K562 (cell line): ENCODE data around the gene NR1H2. TPM values are rescaled to one million over a fixed set of nuclear protein-coding genes. Genes with fewer than 3 reads are reported as not detected.

Source experiments
- ATAC-seq: fragments of 200-7000 bp; cut with Tn5 transposase; 3 replicates; pipeline ENCODE4 v1.9.1; 2020; ENCODE audit warnings: moderate library complexity
- BruUV-seq: library from RNA; stranded (reverse); fragments of 400-500 nt; replicated peaks from 2 replicates; lab custom pipeline; 2021; lab: Mats Ljungman, UMichigan
- CTCF ChIA-PET: fragments of 300-600 bp; formaldehyde crosslinking; extraction: SDS; loops from one replicate; lab custom pipeline; 2021; ENCODE audit warnings: low intra/inter-chr PET ratio; lab: Yijun Ruan, JAX
- POLR2A ChIA-PET: fragments of 300-600, 350-650 bp; sonication (Branson Sonifier 250); formaldehyde crosslinking; extraction: SDS; loops from one replicate; lab custom pipeline; 2021; ENCODE audit warnings: antibody characterized with exemption, inconsistent platforms; lab: Yijun Ruan, JAX
- DNase-seq, 4 experiments: peaks; one replicate each; pipeline versions ENCODE4 v3.0.0 to v3.0.0-alpha.2; 2011 to 2018; ENCODE audit warnings: low spot score in 3 of 4, mixed read lengths in 3 of 4; ENCODE audit errors: extremely low read depth in 1 of 4
- FAIRE-seq: peaks from 2 replicates; lab custom pipeline; 2011; peaks lifted over from hg19 to GRCh38; lab: Jason Lieb, UNC
- H2AFZ ChIP-seq: 2 replicates; pipeline ENCODE4 v1.6.0; 2011; ENCODE audit warnings: low read depth, low read length, control low read depth, inconsistent platforms
- H3K27ac ChIP-seq: fragments of 200-600 bp; 3 replicates; pipeline ENCODE4 v1.8.0; 2011; ENCODE audit warnings: low read depth, mild to moderate bottlenecking, control low read depth, inconsistent platforms, low read length, moderate library complexity, mixed read lengths; ENCODE audit errors: extremely low read depth
- H3K27me3 ChIP-seq, 2 experiments: fragments of 300-600 bp in 1 of 2; 2 replicates in 1 of 2; 3 replicates in 1 of 2; pipeline versions ENCODE4 v1.6.0 to v1.8.0; 2011; ENCODE audit warnings: inconsistent platforms in 2 of 2, low read length in 2 of 2, mild to moderate bottlenecking in 1 of 2, mixed read lengths in 1 of 2, moderate library complexity in 1 of 2; ENCODE audit not compliant: control insufficient read depth in 2 of 2, insufficient read depth in 2 of 2
- H3K36me3 ChIP-seq: fragments of 300-600 bp; 3 replicates; pipeline ENCODE4 v1.8.0; 2011; ENCODE audit warnings: mild to moderate bottlenecking, low read length, inconsistent platforms; ENCODE audit not compliant: control insufficient read depth, insufficient read depth
- H3K4me1 ChIP-seq, 2 experiments: fragments of 200-600 bp in 1 of 2; replicated peaks in 1 of 2; 2 replicates in 1 of 2; 3 replicates in 1 of 2; pipeline versions ENCODE4 v1.5.1 to v1.8.0; 2011; ENCODE audit warnings: inconsistent platforms in 2 of 2, low read length in 2 of 2, mild to moderate bottlenecking in 1 of 2, mixed read lengths in 1 of 2, moderate library complexity in 1 of 2; ENCODE audit not compliant: control insufficient read depth in 2 of 2, insufficient read depth in 2 of 2
- H3K4me2 ChIP-seq: 2 replicates; pipeline ENCODE4 v1.6.1; 2011; ENCODE audit warnings: low read length, control low read depth, inconsistent platforms, mixed read lengths; ENCODE audit not compliant: insufficient read depth
- H3K4me3 ChIP-seq: fragments of 200-600 bp; sonication (generic), shearing (Covaris generic); 2 replicates; pipeline ENCODE4 v1.5.1; 2016; ENCODE audit warnings: control low read depth, inconsistent platforms
- H3K79me2 ChIP-seq: fragments of 200-600 bp; 3 replicates; pipeline ENCODE4 v1.8.0; 2011; ENCODE audit warnings: low read length, inconsistent platforms; ENCODE audit not compliant: control insufficient read depth, insufficient read depth
- H3K9ac ChIP-seq, 2 experiments: 2 replicates each; pipeline versions ENCODE4 v1.6.0 to v1.6.1; 2011; ENCODE audit warnings: low read depth in 2 of 2, low read length in 2 of 2, control low read depth in 1 of 2, inconsistent platforms in 1 of 2, mild to moderate bottlenecking in 1 of 2, mixed read lengths in 1 of 2; ENCODE audit not compliant: insufficient read depth in 1 of 2
- H3K9me1 ChIP-seq: one replicate; pipeline ENCODE4 v1.6.0; 2011; ENCODE audit warnings: inconsistent platforms, mild to moderate bottlenecking, low read length, moderate library complexity; ENCODE audit not compliant: control insufficient read depth, insufficient read depth
- H3K9me3 ChIP-seq: replicated peaks from 2 replicates; pipeline ENCODE4 v1.5.1; 2011; ENCODE audit warnings: low read depth, low read length, inconsistent platforms; ENCODE audit not compliant: control insufficient read depth, insufficient read depth
- H4K20me1 ChIP-seq: replicated peaks from 2 replicates; pipeline ENCODE4 v1.6.1; 2011; ENCODE audit warnings: low read length, inconsistent platforms, mixed read lengths; ENCODE audit not compliant: control insufficient read depth, insufficient read depth
- ATF6 ChIP-seq: sonication (generic); formaldehyde crosslinking; IDR thresholded peaks from 2 replicates; pipeline ENCODE4 v1.4.0; 2020; ENCODE audit warnings: mild to moderate bottlenecking, missing genetic modification reagents
- ATF7 ChIP-seq: fragments of 450-650 bp; IDR thresholded peaks from 2 replicates; pipeline ENCODE4 v1.7.1; 2014; ENCODE audit warnings: mild to moderate bottlenecking, moderate library complexity
- HMG20B ChIP-seq: fragments of 250-450 bp; sonication (Bioruptor Pico); IDR thresholded peaks from 2 replicates; pipeline ENCODE4 v1.5.0; 2021; ENCODE audit warnings: mild to moderate bottlenecking
- HNRNPLL ChIP-seq: fragments of 200-400 bp; formaldehyde crosslinking; IDR thresholded peaks from 2 replicates; pipeline ENCODE4 v1.6.1; 2017; ENCODE audit warnings: low read length, low read depth, mild to moderate bottlenecking; ENCODE audit not compliant: poor library complexity, severe bottlenecking
- MTA3 ChIP-seq: fragments of 450-650 bp; formaldehyde crosslinking; IDR thresholded peaks from 2 replicates; pipeline ENCODE4 v1.6.1; 2017; ENCODE audit warnings: mild to moderate bottlenecking, borderline replicate concordance
- NCOA1 ChIP-seq: fragments of 450-650 bp; IDR thresholded peaks from 2 replicates; pipeline ENCODE4 v1.6.1; 2016; ENCODE audit warnings: low read depth
- NCOA6 ChIP-seq: fragments of 450-650 bp; IDR thresholded peaks from 2 replicates; pipeline ENCODE4 v1.6.1; 2017; ENCODE audit warnings: mild to moderate bottlenecking
- NR4A1 ChIP-seq, 2 experiments: fragments of 250-450 bp in 1 of 2; fragments of 450-650 bp in 1 of 2; sonication (Bioruptor Pico) in 1 of 2; IDR thresholded peaks; 2 replicates each; pipeline versions ENCODE4 v1.4.0 to v1.6.1; 2016 to 2020; ENCODE audit warnings: mild to moderate bottlenecking in 2 of 2, missing compliant biosample characterization in 1 of 2, missing genetic modification characterization in 1 of 2, moderate library complexity in 1 of 2
- NRF1 ChIP-seq, 2 experiments: fragments of 450-650 bp; IDR thresholded peaks in 1 of 2; conservative IDR thresholded peaks in 1 of 2; 2 replicates each; pipeline ENCODE4 v1.6.1; 2014; ENCODE audit warnings: mild to moderate bottlenecking in 2 of 2
- RBBP5 ChIP-seq: fragments of 200-600 bp; sonication (generic); IDR thresholded peaks from 2 replicates; pipeline ENCODE4 v1.6.1; 2012; ENCODE audit warnings: borderline replicate concordance, mild to moderate bottlenecking, low read length, control low read depth, inconsistent platforms; ENCODE audit not compliant: insufficient read depth, poor library complexity, severe bottlenecking
- RCOR1 ChIP-seq, 2 experiments: IDR thresholded peaks; 2 replicates each; pipeline ENCODE4 v1.6.1; 2012; ENCODE audit warnings: low read depth in 2 of 2, low read length in 2 of 2, borderline replicate concordance in 1 of 2, improper control_type of control experiment in 1 of 2
- WGBS: fragments of 100-300 bp; shearing (Covaris generic); methylation state at CpG from one replicate; pipeline ENCODE4 v1.1.6; 2016; ENCODE audit warnings: low coverage, mixed read lengths; ENCODE audit not compliant: insufficient coverage; ENCODE audit errors: missing lambda C conversion rate; 5-methylcytosine and 5-hydroxymethylcytosine counted together
- in situ Hi-C: fragments of 300-500 bp; cut with MboI; formaldehyde crosslinking; loops from 4 replicates; pipeline ENCODE4 v1.15.0; 2018; ENCODE audit warnings: inconsistent platforms, mixed read lengths
- intact Hi-C: fragments of 100-400 bp; cut with micrococcal nuclease; formaldehyde crosslinking; loops from 2 replicates; pipeline ENCODE4 v1.14.2; 2022
- polyA plus RNA-seq, 8 experiments: library from polyadenylated mRNA; depleted of rRNA in 4 of 8; stranded (reverse) in 5 of 8; unstranded in 3 of 8; fragments of >200 nt; fragmentation: Nextera tagmentation in 2 of 8; fragmentation: Illumina TruSeq in 1 of 8; extraction: Ambion mirVana in 2 of 8; extraction: Trizol in 1 of 8; gene quantifications; 2 replicates each; pipeline versions ENCODE4 v1.2.1 to v1.2.3, GENCODE V29; 2011 to 2014; ENCODE audit warnings: inconsistent platforms in 1 of 8, missing spikeins in 1 of 8
- total RNA-seq, 7 experiments: library from RNA; depleted of rRNA in 6 of 7; stranded (reverse); fragments of >200 nt in 6 of 7; fragmentation: Illumina TruSeq in 2 of 7; extraction: Trizol in 2 of 7; gene quantifications; 2 replicates each; pipeline versions ENCODE4 v1.2.1 to v1.2.3, GENCODE V29; 2011 to 2021; ENCODE audit warnings: low replicate concordance in 1 of 7
- TF ChIP-seq, protein P1 (sequence below), 3 experiments: IDR thresholded peaks in 2 of 3; conservative IDR thresholded peaks in 1 of 3; 2 replicates each; pipeline ENCODE4 v1.5.1; 2011 to 2012; ENCODE audit warnings: low read length in 3 of 3, mild to moderate bottlenecking in 3 of 3, control low read depth in 2 of 3, improper control_type of control experiment in 1 of 3, inconsistent platforms in 1 of 3, low read depth in 1 of 3, mixed read lengths in 1 of 3, moderate library complexity in 1 of 3; ENCODE audit not compliant: insufficient read depth in 2 of 3
- TF ChIP-seq, protein P2 (sequence below), 2 experiments: IDR thresholded peaks; 2 replicates each; pipeline ENCODE4 v1.6.1; 2012; ENCODE audit warnings: improper control_type of control experiment in 2 of 2, low read depth in 2 of 2, low read length in 2 of 2, borderline replicate concordance in 1 of 2

NR1H2 gene
- total and polyA plus RNA-seq, 9 of the 15 experiments (the other 6 are each of a cell fraction or from before 2014, with no cell fraction given): 0.11 to 73.8 (median 24.0) TPM

DNA sequence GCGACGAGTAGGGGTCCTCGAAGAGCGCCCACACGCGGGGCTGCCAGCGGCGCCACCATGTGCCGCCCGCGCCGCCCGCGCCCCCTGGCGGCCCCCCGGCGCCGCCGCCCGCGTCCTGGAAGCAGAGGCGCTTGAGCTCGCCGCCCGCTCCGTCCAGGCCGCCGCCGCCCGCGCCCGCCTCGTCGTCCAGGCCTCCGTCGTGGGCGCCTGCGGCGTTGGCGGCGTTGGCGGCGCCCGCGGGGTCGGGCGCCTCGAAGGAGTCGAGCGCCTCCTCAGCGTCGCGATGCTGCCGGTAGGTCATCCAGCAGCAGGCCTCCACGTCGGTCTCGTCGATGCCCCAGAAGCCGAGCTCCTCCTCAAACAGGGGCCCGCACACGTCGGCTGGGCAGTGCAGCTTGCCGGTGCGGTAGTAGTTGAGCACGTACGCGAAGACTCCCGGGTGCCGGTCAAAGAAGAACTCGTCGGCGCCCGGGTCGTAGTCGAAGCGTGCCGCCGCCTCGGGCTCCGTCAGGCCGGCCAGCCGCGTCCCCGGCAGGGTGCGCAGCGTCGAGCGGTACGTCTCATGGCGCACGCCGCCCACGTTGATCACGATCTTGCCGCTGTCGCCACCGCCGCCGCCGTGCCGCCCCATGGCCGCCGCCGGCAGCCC is 47.9 kb upstream of the NR1H2 start:
- peaks cover 32% of the 10 kb centered on the region for H3K79me2 ChIP-seq
- BruUV-seq: no TSS peak
- H2AFZ ChIP-seq: peak overlapping the region; percentile 72
- H3K4me3 ChIP-seq: peak overlapping the region; percentile 44
- H3K9me3 ChIP-seq: no peaks in the 10 kb centered on the region
- CTCF ChIA-PET: interaction anchor here (0.7 to 1.8 kb wide), 5 partner anchors 64 to 1116 kb away, joined by 3 to 6 read pairs (median 5); no protein-coding TSS in a partner anchor
- ATAC-seq (no peak), DNase-seq (peak; percentile 35 to 68 (median 43)), FAIRE-seq (no peak)
- peak overlapping the region; percentile 61; the same call in 2 of the 3 replicates for H3K27ac ChIP-seq
- peaks cover 3% of the 10 kb centered on the region for H3K9me1 ChIP-seq
- H3K4me2 ChIP-seq: peak overlapping the region; percentile 78
- H3K27me3 ChIP-seq: no peaks in the 10 kb centered on the region
- H3K9ac ChIP-seq: peak overlapping the region; percentile 41 to 94; a peak in 3 of 4 replicates
- peaks cover 40 to 79% of the 10 kb centered on the region in 2 experiments for H3K4me1 ChIP-seq
- intact Hi-C loops (loop anchor here (5.0 kb wide), 1 partner anchor 61 kb away; no protein-coding TSS in a partner anchor), in situ Hi-C loops (no loop called here)
- H4K20me1 ChIP-seq: peaks cover 43% of the 10 kb centered on the region
- peaks cover 8% of the 10 kb centered on the region; the same call in 1 of the 3 replicates for H3K36me3 ChIP-seq
- WGBS: under 1% methylated on average over 49 of the region's 104 CpGs
- POLR2A ChIA-PET: interaction anchor here (0.6 to 1.1 kb wide), 3 partner anchors 48 to 468 kb away, joined by 3 read pairs; partner anchors contain the start of genes NR1H2 and ZNF473
- no peak for TF ChIP-seq NR4A1 (CRISPR knock-in tag; IDR thresholded peaks at IDR 0.05)
- 0 out of 2 replicates have a peak, but pooled peaks have one; percentile 47 for TF ChIP-seq NR4A1 (tag; IDR thresholded peaks at IDR 0.05)
- TF ChIP-seq RBBP5: peak; percentile 43
- peak; percentile 70 to 75 for TF ChIP-seq NRF1 (conservative IDR thresholded peaks at IDR 0.05 in 1 of 2, IDR thresholded peaks at IDR 0.05 in 1 of 2)
- no peak for TF ChIP-seq HMG20B (CRISPR knock-in tag)
- TF ChIP-seq MTA3: peak; percentile 49; the same call in 1 of the 2 replicates
- TF ChIP-seq ATF6: 0 out of 2 replicates have a peak, but pooled peaks have one; percentile 47
- TF ChIP-seq, protein P1, sequence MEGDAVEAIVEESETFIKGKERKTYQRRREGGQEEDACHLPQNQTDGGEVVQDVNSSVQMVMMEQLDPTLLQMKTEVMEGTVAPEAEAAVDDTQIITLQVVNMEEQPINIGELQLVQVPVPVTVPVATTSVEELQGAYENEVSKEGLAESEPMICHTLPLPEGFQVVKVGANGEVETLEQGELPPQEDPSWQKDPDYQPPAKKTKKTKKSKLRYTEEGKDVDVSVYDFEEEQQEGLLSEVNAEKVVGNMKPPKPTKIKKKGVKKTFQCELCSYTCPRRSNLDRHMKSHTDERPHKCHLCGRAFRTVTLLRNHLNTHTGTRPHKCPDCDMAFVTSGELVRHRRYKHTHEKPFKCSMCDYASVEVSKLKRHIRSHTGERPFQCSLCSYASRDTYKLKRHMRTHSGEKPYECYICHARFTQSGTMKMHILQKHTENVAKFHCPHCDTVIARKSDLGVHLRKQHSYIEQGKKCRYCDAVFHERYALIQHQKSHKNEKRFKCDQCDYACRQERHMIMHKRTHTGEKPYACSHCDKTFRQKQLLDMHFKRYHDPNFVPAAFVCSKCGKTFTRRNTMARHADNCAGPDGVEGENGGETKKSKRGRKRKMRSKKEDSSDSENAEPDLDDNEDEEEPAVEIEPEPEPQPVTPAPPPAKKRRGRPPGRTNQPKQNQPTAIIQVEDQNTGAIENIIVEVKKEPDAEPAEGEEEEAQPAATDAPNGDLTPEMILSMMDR (IDR thresholded peaks at IDR 0.05 in 2 of 3, conservative IDR thresholded peaks at IDR 0.05 in 1 of 3; ENCODE audit: insufficient read depth in 2 of 3, low read depth in 1 of 3, low read length in 3 of 3): peak in 2 of 3 experiments; percentile 44 to 57; a peak in 3 of 6 replicates
- TF ChIP-seq HNRNPLL: peak; percentile 90
- TF ChIP-seq, protein P2, sequence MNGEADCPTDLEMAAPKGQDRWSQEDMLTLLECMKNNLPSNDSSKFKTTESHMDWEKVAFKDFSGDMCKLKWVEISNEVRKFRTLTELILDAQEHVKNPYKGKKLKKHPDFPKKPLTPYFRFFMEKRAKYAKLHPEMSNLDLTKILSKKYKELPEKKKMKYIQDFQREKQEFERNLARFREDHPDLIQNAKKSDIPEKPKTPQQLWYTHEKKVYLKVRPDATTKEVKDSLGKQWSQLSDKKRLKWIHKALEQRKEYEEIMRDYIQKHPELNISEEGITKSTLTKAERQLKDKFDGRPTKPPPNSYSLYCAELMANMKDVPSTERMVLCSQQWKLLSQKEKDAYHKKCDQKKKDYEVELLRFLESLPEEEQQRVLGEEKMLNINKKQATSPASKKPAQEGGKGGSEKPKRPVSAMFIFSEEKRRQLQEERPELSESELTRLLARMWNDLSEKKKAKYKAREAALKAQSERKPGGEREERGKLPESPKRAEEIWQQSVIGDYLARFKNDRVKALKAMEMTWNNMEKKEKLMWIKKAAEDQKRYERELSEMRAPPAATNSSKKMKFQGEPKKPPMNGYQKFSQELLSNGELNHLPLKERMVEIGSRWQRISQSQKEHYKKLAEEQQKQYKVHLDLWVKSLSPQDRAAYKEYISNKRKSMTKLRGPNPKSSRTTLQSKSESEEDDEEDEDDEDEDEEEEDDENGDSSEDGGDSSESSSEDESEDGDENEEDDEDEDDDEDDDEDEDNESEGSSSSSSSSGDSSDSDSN (IDR thresholded peaks at IDR 0.05; ENCODE audit: borderline replicate concordance in 1 of 2, low read depth in 2 of 2, low read length in 2 of 2): peak in 1 of 2 experiments; percentile 53; a peak in 1 of 4 replicates
- TF ChIP-seq NCOA6: peak; percentile 98
- TF ChIP-seq RCOR1 (IDR thresholded peaks at IDR 0.05; ENCODE audit: borderline replicate concordance in 1 of 2, low read depth in 2 of 2, low read length in 2 of 2): 0 out of 4 replicates have a peak, but pooled peaks of 1 of the 2 experiments have one; percentile 4
- no peak for TF ChIP-seq NCOA1
- 0 out of 2 replicates have a peak, but pooled peaks have one; percentile 23 for TF ChIP-seq ATF7
